GM12874 (cell line): ENCODE results near the gene PEX5.

ENCODE experiments used
- CTCF ChIP-seq: IDR thresholded peaks from 2 replicates; pipeline ENCODE4 v1.5.1; 2011; ENCODE audit warnings: low read depth, mild to moderate bottlenecking, control low read depth, low read length, moderate library complexity; ENCODE audit not compliant: insufficient read depth

PEX5 gene

GRCh38 chr12:7145671-7146070 lies 43.8 kb upstream of the PEX5 start:
- TF ChIP-seq CTCF, result no peak

- no peak for TF ChIP-seq CTCF
Measured at GRCh38 chr12:7146228-7146627, 43.3 kb upstream of the PEX5 start.

- no peak for TF ChIP-seq CTCF
Measured at GRCh38 chr12:7146906-7147305, 42.6 kb upstream of the PEX5 start.

- no peak for TF ChIP-seq CTCF
Measured at GRCh38 chr12:7150356-7150755, 39.1 kb upstream of the PEX5 start.

GRCh38 chr12:7150841-7151240 lies 38.6 kb upstream of the PEX5 start:
- no peak for TF ChIP-seq CTCF

- no peak for TF ChIP-seq CTCF
Measured at GRCh38 chr12:7151532-7151931, 38.0 kb upstream of the PEX5 start.

GRCh38 chr12:7152818-7153217 lies 36.7 kb upstream of the PEX5 start:
- TF ChIP-seq CTCF, result no peak

- no peak for TF ChIP-seq CTCF
Measured at GRCh38 chr12:7154042-7154441, 35.4 kb upstream of the PEX5 start.
